GM18508 (cell line): ENCODE measurements around the gene ZNF443.
"Not testable (repeated sequence)": the region's sequence is repeated elsewhere in the genome, so short reads cannot be mapped to it uniquely, and the experiment has no call there.

Source experiments
- ATAC-seq: cut with Tn5 transposase; IDR thresholded peaks from one replicate; pipeline ENCODE4 v1.9.1; 2021; ENCODE audit warnings: moderate number of reproducible peaks; ENCODE audit not compliant: insufficient read depth, unreplicated experiment

The ZNF443 gene

GRCh38 chr19:12425236-12425887 lies 15.5 kb downstream of the ZNF443 start:
- no peak for ATAC-seq

DNA sequence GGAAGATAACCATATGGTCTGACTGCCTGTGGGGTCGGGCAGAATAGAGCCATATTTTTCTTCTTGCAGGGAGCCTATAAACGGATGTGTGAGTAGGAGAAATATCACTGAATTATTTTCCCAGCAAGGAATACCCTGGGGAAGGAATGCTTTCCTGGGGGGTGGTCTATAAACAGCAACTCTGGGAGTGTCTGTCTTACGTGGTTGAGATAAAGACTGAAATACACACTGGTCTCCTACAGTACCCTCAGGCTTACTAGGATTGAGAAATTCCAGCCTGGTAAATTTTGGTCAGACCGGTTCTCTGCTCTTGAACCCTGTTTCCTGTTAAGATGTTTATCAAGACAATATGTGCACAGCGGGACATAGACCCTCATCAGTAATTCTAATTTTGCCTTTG lies 23.5 kb downstream of the ZNF443 start:
- not testable (repeated sequence) for ATAC-seq

- no peak for ATAC-seq
Observed at GRCh38 chr19:12411893-12412292, 28.9 kb downstream of the ZNF443 start.

DNA sequence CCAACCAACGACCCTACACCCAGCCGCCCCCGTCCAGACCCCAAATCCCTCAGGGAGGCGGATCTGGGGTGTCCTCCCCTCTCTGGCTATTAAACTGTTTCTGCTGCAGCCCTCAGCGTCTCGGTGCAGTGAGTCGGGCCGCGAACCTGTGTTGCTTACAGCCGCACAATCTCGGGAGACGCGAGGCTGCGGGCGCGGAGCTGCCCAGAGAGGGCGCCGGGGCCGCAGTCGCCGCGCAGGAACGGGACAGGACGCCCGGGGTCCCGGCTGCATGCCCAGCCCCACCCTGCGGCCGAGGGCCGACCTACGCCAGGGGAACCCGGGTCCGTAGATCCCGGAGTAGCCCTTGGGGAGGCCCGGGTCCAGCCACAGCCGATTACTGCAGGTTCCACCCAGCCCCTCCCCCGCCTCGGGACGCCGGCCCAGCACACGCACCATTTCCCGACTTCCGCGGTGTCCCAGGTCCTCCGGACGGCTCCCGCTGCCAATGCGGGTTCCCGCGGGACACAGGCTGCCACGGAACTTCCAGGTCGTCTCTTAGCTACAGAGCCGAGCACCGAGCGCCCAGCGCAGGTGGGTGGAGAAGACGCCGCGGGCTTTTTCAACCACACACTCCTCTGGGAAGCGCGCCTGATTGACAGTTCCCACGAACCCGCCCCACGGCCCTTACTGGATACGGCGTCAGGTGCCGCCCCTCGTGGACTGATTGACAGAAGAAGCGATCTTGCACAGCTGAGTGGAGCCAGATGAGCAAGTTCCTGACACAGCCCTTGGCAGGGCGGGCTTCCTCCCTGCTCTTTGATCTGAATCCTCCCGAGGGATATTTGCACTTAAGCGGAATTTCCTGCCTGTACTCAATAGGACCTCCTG lies 40.0 kb downstream of the ZNF443 start, which contains the start of gene ZNF799:
Gene ZNF799, minus strand, starts transcription at position 639 of the 870 bp plus-strand sequence. Its CDS starts 201 bp downstream, at position 438.
- ATAC-seq, result peak; percentile 58

DNA sequence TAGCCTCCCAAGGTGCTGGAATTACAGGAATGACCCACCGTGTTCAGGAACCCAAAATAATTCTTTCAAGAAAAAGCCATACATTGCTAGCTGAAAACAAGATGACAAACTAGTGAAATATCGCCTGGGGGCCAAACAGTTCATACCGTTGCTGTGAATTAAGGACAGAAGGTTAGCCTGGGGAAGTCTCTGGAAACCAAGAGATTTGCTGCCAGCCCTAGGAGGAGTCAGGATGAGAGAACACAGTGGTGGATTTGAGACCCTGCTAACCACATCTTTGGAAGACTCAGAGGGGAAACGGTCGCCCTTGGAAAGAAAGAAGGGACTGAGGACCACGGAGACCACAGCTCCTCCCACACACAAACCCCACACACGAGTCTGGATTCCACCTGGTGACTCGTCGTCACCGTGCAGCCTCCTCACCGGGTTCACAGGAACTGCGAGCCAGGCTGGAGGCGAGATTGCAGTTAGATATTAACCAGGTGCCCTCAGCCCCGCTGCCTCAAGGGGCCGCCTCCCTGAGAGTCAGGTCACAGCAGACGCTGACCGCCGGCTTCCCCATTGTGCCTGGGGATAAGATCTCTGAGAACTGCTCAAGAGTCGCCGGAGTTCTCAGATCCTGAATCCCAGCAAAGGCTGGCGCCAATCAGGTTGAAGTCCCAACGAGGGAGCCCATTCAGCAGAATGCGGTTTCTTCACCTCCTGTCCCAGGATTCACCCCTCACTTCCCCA lies 40.8 kb downstream of the ZNF443 start:
- peak; percentile 14 for ATAC-seq

DNA sequence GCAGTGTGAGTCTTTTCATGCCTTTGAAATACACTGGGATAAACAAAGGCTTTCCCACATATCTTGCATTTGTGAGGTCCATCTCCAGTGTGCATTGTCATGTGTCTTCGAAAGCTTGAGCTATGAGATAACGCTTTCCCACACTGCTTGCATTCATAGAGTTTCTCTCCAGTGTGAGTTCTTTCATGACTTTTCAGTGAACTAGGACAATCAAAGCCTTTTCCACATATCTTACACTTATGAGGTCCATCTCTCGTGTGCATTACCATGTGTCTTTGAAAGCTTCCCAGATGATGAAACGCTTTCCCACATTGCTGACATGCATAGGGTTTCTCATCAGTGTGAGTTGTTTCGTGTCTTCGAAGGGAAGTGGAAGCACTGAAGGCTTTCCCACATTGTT lies 49.7 kb downstream of the ZNF443 start:
- ATAC-seq, result not testable (repeated sequence)

GRCh38 chr19:12386365-12386764 lies 54.5 kb downstream of the ZNF443 start:
- not testable (repeated sequence) for ATAC-seq

- no peak for ATAC-seq
Observed at GRCh38 chr19:12380444-12380737, 60.4 kb downstream of the ZNF443 start.

GRCh38 chr19:12379732-12380443 lies 60.9 kb downstream of the ZNF443 start:
- no peak for ATAC-seq
